ENCODE results near the gene ENDOV.

Gene ENDOV

GRCh38 chr17:80430446-80431245 is 15.7 kb downstream of the ENDOV start:
- Histone ChIP-seq H3K9me3 (ENCODE audit: control insufficient read depth, low read length) (no peaks in the 10 kb centered on the region), H3K4me3 (ENCODE audit: insufficient read depth, low read depth, low read length) (no peak overlapping the region), H3K36me3 (ENCODE audit: control insufficient read depth, insufficient read depth, low read length) (no peaks in the 10 kb centered on the region), H3K27me3 (ENCODE audit: control insufficient read depth, insufficient read depth, low read length, poor library complexity, severe bottlenecking) (no peaks in the 10 kb centered on the region), H3K27ac (ENCODE audit: insufficient read depth, low read depth, low read length, poor library complexity, severe bottlenecking) (no peak overlapping the region), H3K4me1 (ENCODE audit: control insufficient read depth, insufficient read depth, low read length) (peaks cover 11% of the 10 kb centered on the region)
- WGBS, 2 experiments = 86 to 87% methylated on average over 15 of the region's 15 CpGs

GRCh38 chr17:80431246-80432195 is 16.6 kb downstream of the ENDOV start:
- H3K36me3 ChIP-seq (ENCODE audit: control insufficient read depth, insufficient read depth, low read length) = no peaks in the 10 kb centered on the region
- peaks cover 11% of the 10 kb centered on the region for H3K4me1 ChIP-seq (ENCODE audit: control insufficient read depth, insufficient read depth, low read length)
- WGBS, 2 experiments = 92 to 93% methylated on average over 29 of the region's 29 CpGs
- no peak overlapping the region for H3K4me3 ChIP-seq (ENCODE audit: insufficient read depth, low read depth, low read length)
- H3K27ac ChIP-seq (ENCODE audit: insufficient read depth, low read depth, low read length, poor library complexity, severe bottlenecking) = no peak overlapping the region
- no peaks in the 10 kb centered on the region for H3K9me3 ChIP-seq (ENCODE audit: control insufficient read depth, low read length)
- no peaks in the 10 kb centered on the region for H3K27me3 ChIP-seq (ENCODE audit: control insufficient read depth, insufficient read depth, low read length, poor library complexity, severe bottlenecking)

GRCh38 chr17:80432350-80432955 is 17.5 kb downstream of the ENDOV start:
- 84 to 85% methylated on average over 15 of the region's 15 CpGs for WGBS, 2 experiments
- H3K4me3 ChIP-seq (ENCODE audit: insufficient read depth, low read depth, low read length) = no peak overlapping the region
- H3K9me3 ChIP-seq (ENCODE audit: control insufficient read depth, low read length) = no peaks in the 10 kb centered on the region
- no peak overlapping the region for H3K27ac ChIP-seq (ENCODE audit: insufficient read depth, low read depth, low read length, poor library complexity, severe bottlenecking)
- no peaks in the 10 kb centered on the region for H3K27me3 ChIP-seq (ENCODE audit: control insufficient read depth, insufficient read depth, low read length, poor library complexity, severe bottlenecking)
- peaks cover 6% of the 10 kb centered on the region for H3K4me1 ChIP-seq (ENCODE audit: control insufficient read depth, insufficient read depth, low read length)
- no peaks in the 10 kb centered on the region for H3K36me3 ChIP-seq (ENCODE audit: control insufficient read depth, insufficient read depth, low read length)

- H3K4me3 ChIP-seq (ENCODE audit: insufficient read depth, low read depth, low read length) = no peak overlapping the region
- H3K4me1 ChIP-seq (ENCODE audit: control insufficient read depth, insufficient read depth, low read length) = peaks cover 3% of the 10 kb centered on the region
- no peaks in the 10 kb centered on the region for H3K27me3 ChIP-seq (ENCODE audit: control insufficient read depth, insufficient read depth, low read length, poor library complexity, severe bottlenecking)
- H3K9me3 ChIP-seq (ENCODE audit: control insufficient read depth, low read length) = no peaks in the 10 kb centered on the region
- no peak overlapping the region for H3K27ac ChIP-seq (ENCODE audit: insufficient read depth, low read depth, low read length, poor library complexity, severe bottlenecking)
- 89% methylated on average over 6 of the region's 6 CpGs for WGBS, 2 experiments
- no peaks in the 10 kb centered on the region for H3K36me3 ChIP-seq (ENCODE audit: control insufficient read depth, insufficient read depth, low read length)
Observed at GRCh38 chr17:80432961-80433550, 18.1 kb downstream of the ENDOV start.

- H3K27me3 ChIP-seq (ENCODE audit: control insufficient read depth, insufficient read depth, low read length, poor library complexity, severe bottlenecking) = no peaks in the 10 kb centered on the region
- H3K27ac ChIP-seq (ENCODE audit: insufficient read depth, low read depth, low read length, poor library complexity, severe bottlenecking) = no peak overlapping the region
- 79 to 81% methylated on average over 12 of the region's 12 CpGs for WGBS, 2 experiments
- H3K36me3 ChIP-seq (ENCODE audit: control insufficient read depth, insufficient read depth, low read length) = no peaks in the 10 kb centered on the region
- no peaks in the 10 kb centered on the region for H3K9me3 ChIP-seq (ENCODE audit: control insufficient read depth, low read length)
- H3K4me3 ChIP-seq (ENCODE audit: insufficient read depth, low read depth, low read length) = no peak overlapping the region
- peaks cover 3% of the 10 kb centered on the region for H3K4me1 ChIP-seq (ENCODE audit: control insufficient read depth, insufficient read depth, low read length)
Observed at GRCh38 chr17:80433916-80434666, 19.1 kb downstream of the ENDOV start.

GRCh38 chr17:80437532-80437931 is 22.6 kb downstream of the ENDOV start:
- WGBS, 2 experiments = 82 to 83% methylated on average over 10 of the region's 10 CpGs
- no peaks in the 10 kb centered on the region for H3K36me3 ChIP-seq (ENCODE audit: control insufficient read depth, insufficient read depth, low read length)

GRCh38 chr17:80438806-80439205 is 23.8 kb downstream of the ENDOV start:
- Histone ChIP-seq H3K9me3 (ENCODE audit: control insufficient read depth, low read length) (no peaks in the 10 kb centered on the region), H3K4me3 (ENCODE audit: insufficient read depth, low read depth, low read length) (no peak overlapping the region), H3K4me1 (ENCODE audit: control insufficient read depth, insufficient read depth, low read length) (no peaks in the 10 kb centered on the region), H3K36me3 (ENCODE audit: control insufficient read depth, insufficient read depth, low read length) (no peaks in the 10 kb centered on the region), H3K27me3 (ENCODE audit: control insufficient read depth, insufficient read depth, low read length, poor library complexity, severe bottlenecking) (peaks cover 12% of the 10 kb centered on the region), H3K27ac (ENCODE audit: insufficient read depth, low read depth, low read length, poor library complexity, severe bottlenecking) (no peak overlapping the region)
- WGBS, 2 experiments = 89 to 95% methylated on average over 5 of the region's 5 CpGs

More at GRCh38 chr17:80437532-80437931, 22.6 kb downstream of the ENDOV start:
- H3K27ac ChIP-seq (ENCODE audit: insufficient read depth, low read depth, low read length, poor library complexity, severe bottlenecking) = no peak overlapping the region
- H3K4me3 ChIP-seq (ENCODE audit: insufficient read depth, low read depth, low read length) = no peak overlapping the region
- H3K9me3 ChIP-seq (ENCODE audit: control insufficient read depth, low read length) = no peaks in the 10 kb centered on the region
- no peaks in the 10 kb centered on the region for H3K4me1 ChIP-seq (ENCODE audit: control insufficient read depth, insufficient read depth, low read length)
- no peaks in the 10 kb centered on the region for H3K27me3 ChIP-seq (ENCODE audit: control insufficient read depth, insufficient read depth, low read length, poor library complexity, severe bottlenecking)

- 86 to 87% methylated on average over 9 of the region's 9 CpGs for WGBS, 2 experiments
- Histone ChIP-seq H3K27me3 (ENCODE audit: control insufficient read depth, insufficient read depth, low read length, poor library complexity, severe bottlenecking) (peaks cover 15% of the 10 kb centered on the region), H3K27ac (ENCODE audit: insufficient read depth, low read depth, low read length, poor library complexity, severe bottlenecking) (no peak overlapping the region), H3K4me3 (ENCODE audit: insufficient read depth, low read depth, low read length) (no peak overlapping the region), H3K4me1 (ENCODE audit: control insufficient read depth, insufficient read depth, low read length) (peaks cover 5% of the 10 kb centered on the region), H3K9me3 (ENCODE audit: control insufficient read depth, low read length) (no peaks in the 10 kb centered on the region), H3K36me3 (ENCODE audit: control insufficient read depth, insufficient read depth, low read length) (no peaks in the 10 kb centered on the region)
Observed at GRCh38 chr17:80439499-80439898, 24.5 kb downstream of the ENDOV start.

- WGBS, 2 experiments = 8 to 11% methylated on average over 14 of the region's 14 CpGs
- H3K27ac ChIP-seq (ENCODE audit: insufficient read depth, low read depth, low read length, poor library complexity, severe bottlenecking) = no peak overlapping the region
- no peaks in the 10 kb centered on the region for H3K9me3 ChIP-seq (ENCODE audit: control insufficient read depth, low read length)
- no peak overlapping the region for H3K4me3 ChIP-seq (ENCODE audit: insufficient read depth, low read depth, low read length)
- H3K4me1 ChIP-seq (ENCODE audit: control insufficient read depth, insufficient read depth, low read length) = peaks cover 5% of the 10 kb centered on the region
- no peaks in the 10 kb centered on the region for H3K36me3 ChIP-seq (ENCODE audit: control insufficient read depth, insufficient read depth, low read length)
- peaks cover 15% of the 10 kb centered on the region for H3K27me3 ChIP-seq (ENCODE audit: control insufficient read depth, insufficient read depth, low read length, poor library complexity, severe bottlenecking)
Observed at GRCh38 chr17:80441133-80441578, 26.2 kb downstream of the ENDOV start.
